HG03095 (cell line): Measurements from ENCODE around the gene AIF1.
"Not testable (repeated sequence)": the region's sequence is repeated elsewhere in the genome, so short reads cannot be mapped to it uniquely, and the experiment has no call there.

Experiments
- ATAC-seq: cut with Tn5 transposase; IDR thresholded peaks from one replicate; pipeline ENCODE4 v1.9.1; 2021; ENCODE audit warnings: moderate library complexity; ENCODE audit not compliant: unreplicated experiment

AIF1 gene

DNA sequence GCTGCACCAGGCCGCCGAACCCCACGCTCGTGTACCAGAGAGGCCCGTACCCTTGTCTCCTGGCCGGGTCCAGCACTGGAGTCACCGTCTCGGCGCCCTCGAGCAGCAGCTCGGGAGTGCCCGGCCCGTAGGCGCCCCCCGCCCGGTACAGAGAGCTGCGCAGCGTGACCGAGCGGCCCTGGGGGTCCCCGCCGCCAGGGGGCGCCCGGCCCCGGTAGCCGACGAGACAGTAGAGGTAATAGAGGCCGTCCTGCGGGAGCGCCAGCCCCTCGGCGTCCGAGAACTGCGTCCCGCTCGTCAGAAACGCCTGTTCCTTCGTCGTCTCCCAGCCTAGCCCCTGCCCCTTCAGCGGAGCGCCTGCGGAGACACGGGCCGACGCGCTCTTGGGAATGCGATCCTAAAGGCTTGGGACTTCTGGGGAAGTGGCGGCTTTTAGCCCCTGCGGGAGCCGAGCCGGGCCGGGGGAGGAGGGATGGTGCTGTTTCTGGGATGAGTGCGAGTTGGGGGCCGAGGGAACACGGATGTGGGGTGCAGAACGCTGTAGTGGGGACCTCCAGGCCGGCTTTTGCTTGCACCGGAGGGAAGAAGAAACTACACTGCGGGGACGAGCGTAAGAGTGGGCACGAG, 34.1 kb upstream of the AIF1 start:
- peak; percentile 50 for ATAC-seq

GRCh38 chr6:31581434-31582229, 33.4 kb upstream of the AIF1 start:
- no peak for ATAC-seq

DNA sequence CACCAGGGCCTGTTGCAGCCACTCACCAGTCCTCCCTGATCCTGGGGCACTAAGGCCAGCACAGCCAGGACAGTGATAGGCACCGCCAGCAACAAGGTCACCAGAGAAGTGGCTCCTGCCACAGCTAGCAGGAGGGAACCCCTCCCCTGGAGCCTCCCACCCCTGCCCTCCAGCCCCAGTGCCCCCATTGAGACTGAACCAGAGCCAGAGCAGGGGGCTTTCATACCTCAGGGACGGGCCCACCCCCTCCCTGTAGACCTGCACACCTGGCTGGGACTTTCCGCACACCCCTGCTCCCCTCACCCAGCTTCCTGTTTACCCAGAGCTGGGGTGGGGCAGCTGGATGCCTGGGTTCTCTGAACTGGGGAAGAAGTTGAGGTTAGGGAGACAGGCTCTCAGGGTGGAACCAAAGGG, 32.8 kb upstream of the AIF1 start, which contains the start of gene LTB:
Gene LTB (minus strand): TSS at position 195 of the 414 bp plus-strand sequence. CDS start 7 bp downstream, at position 188.
- ATAC-seq, result no peak

GRCh38 chr6:31585491-31585890, 29.5 kb upstream of the AIF1 start:
- no peak for ATAC-seq

DNA sequence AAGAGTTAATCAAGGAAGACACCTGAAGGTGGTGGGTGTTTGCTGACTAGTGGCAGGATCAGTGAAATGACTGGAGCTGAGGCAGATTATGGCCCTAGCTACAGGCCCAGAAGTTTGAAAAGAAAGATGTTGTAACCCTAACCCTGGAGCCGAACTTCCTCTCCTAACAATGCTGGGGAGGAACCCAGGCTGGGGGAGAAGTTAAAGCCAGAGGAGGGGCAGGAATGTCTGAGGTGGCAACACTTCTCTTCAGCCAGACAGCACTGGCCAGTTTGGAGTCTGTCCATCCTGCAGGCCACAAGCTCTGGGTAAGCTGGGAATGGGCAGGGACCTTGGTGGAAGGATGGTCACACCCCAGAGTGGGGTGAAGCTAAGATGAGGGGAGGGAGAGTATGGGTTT, 29.0 kb upstream of the AIF1 start, which contains the start of gene LST1:
Gene LST1 (plus strand): TSS at position 270 of the 400 bp plus-strand sequence. CDS start 1,023 bp downstream, outside the sequence.
- no peak for ATAC-seq

GRCh38 chr6:31586599-31587281, 28.3 kb upstream of the AIF1 start:
- no peak for ATAC-seq

DNA sequence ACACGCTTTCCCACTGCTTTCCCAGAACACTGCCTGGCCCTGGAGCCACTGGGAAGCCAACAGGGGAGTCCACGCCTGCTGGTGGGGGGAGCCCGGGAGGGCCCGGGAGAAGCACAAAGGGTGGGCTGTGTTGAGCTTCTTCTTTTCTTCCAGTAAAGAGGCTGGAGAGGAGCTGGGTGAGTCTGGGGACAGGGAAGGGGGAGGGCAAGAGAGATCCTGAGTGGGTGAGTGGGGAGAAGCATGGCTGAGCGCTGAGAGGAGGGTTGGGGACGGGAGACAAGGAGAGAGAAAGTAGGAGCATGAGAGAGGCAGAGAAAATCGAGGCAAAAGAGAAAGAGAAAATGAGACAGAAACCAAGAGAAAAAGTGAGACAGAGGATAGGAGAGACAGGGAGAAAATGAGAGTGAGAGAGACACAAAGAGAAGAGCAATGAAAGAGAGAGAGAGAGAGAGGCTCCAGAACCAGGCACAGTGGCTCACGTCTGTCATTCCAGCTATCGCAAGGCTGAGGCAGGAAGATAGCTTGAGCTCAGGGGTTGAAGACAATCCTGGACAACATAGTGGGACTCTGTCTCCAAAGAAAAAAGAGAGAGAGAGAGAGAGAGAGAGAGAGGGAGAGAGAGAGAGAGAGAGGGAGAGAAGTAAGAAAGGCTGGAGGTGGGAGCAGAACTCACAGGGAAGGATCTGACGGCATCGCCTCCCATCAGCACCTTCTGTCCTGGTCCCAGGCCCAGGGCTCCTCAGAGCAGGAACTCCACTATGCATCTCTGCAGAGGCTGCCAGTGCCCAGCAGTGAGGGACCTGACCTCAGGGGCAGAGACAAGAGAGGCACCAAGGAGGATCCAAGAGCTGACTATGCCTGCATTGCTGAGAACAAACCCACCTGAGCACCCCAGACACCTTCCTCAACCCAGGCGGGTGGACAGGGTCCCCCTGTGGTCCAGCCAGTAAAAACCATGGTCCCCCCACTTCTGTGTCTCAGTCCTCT, 26.9 kb upstream of the AIF1 start:
- no peak for ATAC-seq

- ATAC-seq, result no peak
These were observed 26.0 kb upstream of the AIF1 start for GRCh38 chr6:31588871-31589650.

DNA sequence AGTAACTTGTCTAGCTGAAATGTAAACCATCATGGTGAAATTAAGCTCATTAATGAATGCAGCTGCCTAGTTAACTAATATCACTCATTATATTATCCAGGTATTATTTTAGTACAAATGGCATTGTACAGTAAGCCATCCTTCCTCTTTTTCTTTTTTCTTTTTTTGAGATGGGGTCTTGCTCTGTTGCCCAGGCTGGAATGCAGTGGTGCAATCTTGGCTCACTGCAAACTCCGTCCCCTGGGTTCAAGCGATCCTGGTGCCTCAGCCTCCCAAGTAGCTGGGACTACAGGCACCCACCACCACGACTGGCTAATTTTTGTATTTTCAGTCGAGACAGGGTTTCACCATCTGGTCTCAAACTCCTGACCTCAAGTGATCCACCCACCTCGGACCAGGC, 24.3 kb upstream of the AIF1 start:
- not testable (repeated sequence) for ATAC-seq

DNA sequence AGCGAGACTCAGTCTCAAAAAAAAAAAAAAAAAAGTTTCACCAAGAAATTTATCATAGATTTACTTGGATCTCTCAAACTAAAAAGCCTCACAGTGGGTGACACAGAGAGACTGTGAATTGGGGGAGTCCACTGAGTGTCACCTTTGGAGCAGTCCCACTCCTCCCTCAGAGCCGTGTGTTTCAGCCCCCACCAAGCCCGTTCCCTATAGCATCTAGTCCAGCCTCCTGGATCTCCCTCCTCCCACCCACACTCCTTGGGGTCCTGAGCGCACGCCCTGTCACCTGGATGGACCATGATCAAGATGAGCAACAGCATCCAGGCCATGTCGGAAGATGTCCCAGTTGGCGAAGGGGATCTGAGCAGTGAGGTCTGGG, 22.6 kb upstream of the AIF1 start:
- no peak for ATAC-seq

- ATAC-seq, result no peak
These were observed 18.0 kb upstream of the AIF1 start for GRCh38 chr6:31597006-31597405.

GRCh38 chr6:31607317-31607716, 7.7 kb upstream of the AIF1 start:
- no peak for ATAC-seq

- no peak for ATAC-seq
These were observed 5.3 kb upstream of the AIF1 start for GRCh38 chr6:31609519-31610406.

DNA sequence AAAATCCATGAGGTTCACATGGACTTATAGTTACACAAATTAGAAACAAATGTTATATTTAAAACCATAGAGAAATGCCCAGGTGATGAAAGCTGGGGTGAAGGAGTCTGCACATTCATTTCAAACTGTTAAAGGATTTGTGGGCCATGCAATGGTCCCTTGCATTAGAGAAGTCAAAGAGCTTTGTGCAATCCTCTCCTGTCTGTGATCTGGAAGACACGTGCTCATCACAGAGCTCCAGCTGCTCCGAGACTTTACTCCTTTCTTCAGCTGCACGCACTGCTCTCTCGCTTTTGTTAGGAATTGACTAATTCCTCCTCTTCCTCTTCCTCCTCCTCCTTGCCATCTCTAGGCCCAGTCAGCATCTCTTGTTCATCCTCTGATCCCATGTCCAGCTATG, 4.1 kb upstream of the AIF1 start:
- ATAC-seq, result no peak

DNA sequence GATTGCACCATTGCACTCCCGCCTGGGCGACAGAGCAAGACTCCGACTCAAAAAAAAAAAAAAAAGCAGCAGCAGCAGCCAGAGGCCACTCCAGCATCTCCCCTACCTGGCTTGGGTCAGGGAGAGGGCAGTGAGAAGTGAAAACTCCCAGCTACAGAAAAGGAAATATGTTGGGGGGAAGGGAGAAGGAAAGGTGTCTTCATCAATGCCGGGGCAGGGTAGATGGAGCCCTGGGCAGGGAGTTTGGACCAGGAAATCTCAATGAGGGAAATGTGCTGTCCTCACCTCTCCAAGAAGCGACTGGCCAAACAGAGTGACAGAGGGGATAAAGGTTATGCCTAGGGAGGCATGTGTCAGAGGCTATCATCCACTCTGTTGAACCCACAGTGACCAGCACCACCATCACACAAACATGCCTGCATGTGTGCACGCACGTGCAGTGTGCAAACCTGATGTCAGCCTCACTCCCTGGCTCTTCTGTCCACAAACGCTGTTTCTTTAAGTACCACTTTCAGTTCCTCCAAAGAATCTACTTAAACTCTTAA, 887 bp upstream of the AIF1 start:
- no peak for ATAC-seq

DNA sequence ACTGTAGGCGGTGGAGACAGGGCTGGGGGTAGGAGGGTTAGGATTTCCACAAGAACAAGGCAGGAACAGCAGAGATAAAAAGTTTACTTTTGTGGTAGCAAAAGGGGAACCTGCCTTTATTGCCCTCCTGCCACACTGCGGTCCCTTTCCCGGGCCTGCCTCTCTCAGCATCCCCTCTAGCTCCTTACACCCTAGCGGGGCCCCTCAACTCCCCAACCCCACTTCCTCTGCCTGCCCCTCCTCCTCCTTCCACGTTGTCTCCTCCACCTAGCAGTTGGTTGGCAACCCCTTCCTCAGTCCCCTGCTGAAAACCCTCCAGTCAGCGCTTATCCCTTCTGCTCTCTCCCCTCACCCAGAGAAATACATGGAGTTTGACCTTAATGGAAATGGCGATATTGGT, 714 bp downstream of the AIF1 start:
- no peak for ATAC-seq

DNA sequence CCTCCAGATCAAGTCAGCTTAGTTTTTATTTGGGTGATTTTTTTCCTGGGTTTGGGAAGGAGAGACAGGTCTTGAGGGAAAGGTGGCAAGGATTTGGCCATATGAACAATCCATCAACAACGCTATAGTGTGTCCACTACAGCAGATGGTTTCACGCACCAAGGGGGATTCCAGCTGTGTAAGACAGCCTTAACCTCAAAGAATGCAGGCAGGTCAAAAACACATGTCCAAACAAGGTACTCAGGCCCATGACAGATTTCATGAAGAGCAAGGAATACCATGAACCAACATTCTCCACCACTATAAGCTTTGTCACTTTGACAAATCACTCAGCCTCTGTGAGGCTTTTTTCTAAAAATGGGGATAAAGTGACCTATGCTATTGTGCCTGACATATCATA, 2.0 kb downstream of the AIF1 start:
- ATAC-seq, result no peak

DNA sequence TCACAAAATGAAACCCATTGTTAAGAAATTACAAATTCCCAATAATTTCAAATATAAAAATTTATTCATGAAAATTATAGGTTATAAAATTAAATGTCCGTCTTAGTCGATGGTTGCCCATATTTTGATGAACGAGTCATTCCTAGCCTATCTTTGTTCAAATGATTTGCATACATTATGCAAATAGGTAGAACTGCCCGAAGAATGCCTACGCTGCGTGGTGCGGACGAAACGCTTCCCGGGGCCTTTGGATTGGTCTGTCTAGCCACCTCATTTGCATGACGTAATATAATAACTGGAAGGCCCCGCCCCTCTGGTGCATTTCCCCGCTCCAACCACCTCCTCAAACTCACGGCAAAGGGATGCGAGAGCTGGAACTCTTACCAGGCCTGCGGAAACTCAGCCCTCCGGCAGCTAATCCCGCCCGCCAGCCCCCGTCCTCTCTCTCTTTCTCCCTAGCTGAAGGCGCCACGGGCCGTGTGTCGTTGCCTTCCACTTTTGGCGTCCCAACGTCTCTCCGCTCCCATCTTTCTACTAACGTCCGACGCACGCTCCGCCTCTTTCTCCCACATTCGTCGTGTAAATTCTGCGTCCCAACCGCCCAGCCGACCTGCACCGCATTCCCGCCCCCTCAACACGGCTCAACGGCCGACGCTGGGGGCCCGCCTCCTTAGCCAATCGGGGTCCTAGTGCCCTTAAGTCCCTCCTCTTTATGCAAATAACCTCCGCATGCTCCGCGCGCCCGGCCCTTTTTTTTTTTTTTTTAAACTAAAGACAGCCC, 5.0 kb downstream of the AIF1 start:
- ATAC-seq, result peak; percentile 67
